Progenitor cell of endocrine pancreas (in vitro differentiated cells): Measurements from ENCODE around the gene SLC2A10. TPM values are rescaled to one million over a fixed set of nuclear protein-coding genes. Genes with fewer than 3 reads are reported as not detected.

Experiments
- DNase-seq: peaks from one replicate; pipeline ENCODE4 v3.0.0; 2021; ENCODE audit warnings: low spot score; ENCODE audit not compliant: unreplicated experiment
- H3K27ac Mint-ChIP-seq: 2 replicates; pipeline ENCODE4 v1.8.0; 2021; ENCODE audit warnings: mild to moderate bottlenecking, moderate library complexity, mixed read lengths
- H3K27me3 Mint-ChIP-seq: 2 replicates; pipeline ENCODE4 v1.8.0; 2021; ENCODE audit warnings: mixed read lengths
- H3K36me3 Mint-ChIP-seq: 2 replicates; pipeline ENCODE4 v1.8.0; 2022; ENCODE audit warnings: mixed read lengths; ENCODE audit not compliant: insufficient read depth
- H3K4me1 Mint-ChIP-seq: 2 replicates; pipeline ENCODE4 v1.8.0; 2021; ENCODE audit warnings: low read depth, mixed read lengths
- H3K4me3 Mint-ChIP-seq: 2 replicates; pipeline ENCODE4 v1.8.0; 2021; ENCODE audit warnings: low read depth, mild to moderate bottlenecking, moderate library complexity, mixed read lengths
- H3K9me3 Mint-ChIP-seq: 2 replicates; pipeline ENCODE4 v1.8.0; 2021; ENCODE audit warnings: low read depth, mixed read lengths
- CTCF ChIP-seq: fragments of 200-600 bp; sonication (generic); IDR thresholded peaks from one replicate; pipeline ENCODE4 v1.5.0; 2021; ENCODE audit warnings: antibody characterized with exemption, mild to moderate bottlenecking; ENCODE audit not compliant: unreplicated experiment
- total RNA-seq: library from RNA; stranded (reverse); gene quantifications from 2 replicates; pipeline ENCODE4 v1.2.1, GENCODE V29; 2021

The SLC2A10 gene
- total RNA-seq, 1 donor from 2014 or later: 16.6 TPM

GRCh38 chr20:46771195-46771588 lies 61.7 kb downstream of the SLC2A10 start:
- no peak for TF ChIP-seq CTCF
- Mint-ChIP-seq H3K4me1 (no peaks in the 10 kb centered on the region), H3K36me3 (no peaks in the 10 kb centered on the region), H3K9me3 (no peaks in the 10 kb centered on the region), H3K27me3 (peaks cover 9% of the 10 kb centered on the region), H3K27ac (no peak overlapping the region), H3K4me3 (no peak overlapping the region)
- no peak for DNase-seq

GRCh38 chr20:46772901-46773300 lies 63.5 kb downstream of the SLC2A10 start:
- H3K9me3 Mint-ChIP-seq: no peaks in the 10 kb centered on the region
- no peak overlapping the region for H3K4me3 Mint-ChIP-seq
- peaks cover 12% of the 10 kb centered on the region for H3K27me3 Mint-ChIP-seq
- TF ChIP-seq CTCF: peak; percentile 51
- no peaks in the 10 kb centered on the region for H3K4me1 Mint-ChIP-seq
- H3K27ac Mint-ChIP-seq: no peak overlapping the region
- no peak for DNase-seq
- H3K36me3 Mint-ChIP-seq: no peaks in the 10 kb centered on the region

- DNase-seq: no peak
- no peak for TF ChIP-seq CTCF
- no peak overlapping the region for H3K4me3 Mint-ChIP-seq
- H3K9me3 Mint-ChIP-seq: no peaks in the 10 kb centered on the region
- H3K27me3 Mint-ChIP-seq: peaks cover 12% of the 10 kb centered on the region
- H3K4me1 Mint-ChIP-seq: no peaks in the 10 kb centered on the region
- H3K27ac Mint-ChIP-seq: no peak overlapping the region
- no peaks in the 10 kb centered on the region for H3K36me3 Mint-ChIP-seq
Observed at GRCh38 chr20:46773680-46774079, 64.2 kb downstream of the SLC2A10 start.

GRCh38 chr20:46774236-46774635 lies 64.8 kb downstream of the SLC2A10 start:
- no peak for TF ChIP-seq CTCF
- Mint-ChIP-seq H3K36me3 (no peaks in the 10 kb centered on the region), H3K27me3 (peaks cover 14% of the 10 kb centered on the region), H3K27ac (no peak overlapping the region), H3K4me3 (no peak overlapping the region), H3K4me1 (no peaks in the 10 kb centered on the region), H3K9me3 (no peaks in the 10 kb centered on the region)
- no peak for DNase-seq

- H3K4me1 Mint-ChIP-seq: no peaks in the 10 kb centered on the region
- H3K27ac Mint-ChIP-seq: no peak overlapping the region
- H3K36me3 Mint-ChIP-seq: no peaks in the 10 kb centered on the region
Observed at GRCh38 chr20:46774943-46775560, 65.6 kb downstream of the SLC2A10 start.

More at GRCh38 chr20:46774943-46775560, 65.6 kb downstream of the SLC2A10 start:
- Mint-ChIP-seq H3K9me3 (no peaks in the 10 kb centered on the region), H3K27me3 (peaks cover 14% of the 10 kb centered on the region), H3K4me3 (no peak overlapping the region)
- TF ChIP-seq CTCF: no peak
- DNase-seq: no peak
